GM18508 (cell line): ENCODE results near the gene MID1.

ENCODE experiments used
- ATAC-seq: cut with Tn5 transposase; IDR thresholded peaks from one replicate; pipeline ENCODE4 v1.9.1; 2021; ENCODE audit warnings: moderate number of reproducible peaks; ENCODE audit not compliant: insufficient read depth, unreplicated experiment

Gene MID1

GRCh38 chrX:10620121-10620699 is at the start of gene MID1:
TSS of gene MID1 (minus strand) at chrX:10620585. CDS start at chrX:10567547, 53,038 bp downstream.
- ATAC-seq, result no peak

DNA sequence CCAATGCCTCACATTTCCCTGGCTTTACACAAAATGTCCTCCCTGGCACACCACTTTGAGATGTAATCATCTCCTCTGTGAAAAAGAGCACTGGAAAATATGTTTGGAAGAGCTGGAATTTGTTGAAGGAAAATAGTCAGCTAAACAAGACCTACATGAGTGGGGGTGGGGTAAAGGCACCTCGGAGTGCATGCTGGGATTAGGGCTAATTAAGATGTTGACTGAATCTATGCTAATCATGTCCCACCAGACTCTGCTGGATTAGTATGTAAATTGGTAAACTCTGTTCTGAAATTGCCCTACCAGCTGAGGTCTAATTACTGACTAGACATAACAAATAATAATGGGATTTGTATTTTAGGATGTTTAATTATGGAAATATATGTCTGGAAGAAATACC is 46.8 kb upstream of the MID1 start:
- no peak for ATAC-seq

DNA sequence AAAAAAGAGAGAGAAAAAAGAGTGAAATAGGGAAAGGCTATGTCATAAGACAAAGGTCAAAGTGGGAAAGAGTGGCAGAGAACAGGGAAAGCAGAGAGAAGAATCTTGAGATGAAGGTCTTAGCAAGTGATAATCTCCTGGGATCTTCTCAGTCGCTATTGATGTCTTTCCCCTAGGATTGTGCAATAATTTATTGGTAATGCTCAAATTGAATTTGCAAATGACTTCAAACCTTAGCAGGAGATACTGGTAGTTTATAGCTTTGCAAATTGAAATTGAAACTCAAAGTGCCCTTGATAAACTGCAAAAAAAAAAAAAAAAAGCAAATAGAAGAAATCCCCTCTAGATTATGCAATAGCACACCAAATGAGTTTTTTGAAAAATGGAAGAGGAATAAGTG is 45.7 kb upstream of the MID1 start:
- ATAC-seq, result no peak

DNA sequence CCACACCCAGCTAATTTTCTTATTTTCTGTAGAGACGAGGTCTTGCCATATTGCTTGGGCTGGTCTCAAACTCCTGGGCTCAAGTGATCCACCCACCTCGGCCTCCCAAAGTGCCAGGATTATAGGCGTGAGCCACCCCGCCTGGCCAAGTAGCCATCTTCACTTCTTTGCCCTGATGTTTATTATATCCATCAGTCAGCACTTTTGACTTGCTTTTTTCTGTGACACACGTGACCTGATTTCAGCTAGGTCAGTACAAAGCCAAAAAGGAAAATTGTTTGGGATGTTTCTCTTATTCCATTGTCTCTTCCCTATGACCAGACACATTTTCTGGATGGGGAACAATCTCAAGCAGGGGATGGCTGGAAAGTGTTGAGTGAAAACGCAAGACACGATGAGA is 45.3 kb upstream of the MID1 start:
- ATAC-seq, result no peak

DNA sequence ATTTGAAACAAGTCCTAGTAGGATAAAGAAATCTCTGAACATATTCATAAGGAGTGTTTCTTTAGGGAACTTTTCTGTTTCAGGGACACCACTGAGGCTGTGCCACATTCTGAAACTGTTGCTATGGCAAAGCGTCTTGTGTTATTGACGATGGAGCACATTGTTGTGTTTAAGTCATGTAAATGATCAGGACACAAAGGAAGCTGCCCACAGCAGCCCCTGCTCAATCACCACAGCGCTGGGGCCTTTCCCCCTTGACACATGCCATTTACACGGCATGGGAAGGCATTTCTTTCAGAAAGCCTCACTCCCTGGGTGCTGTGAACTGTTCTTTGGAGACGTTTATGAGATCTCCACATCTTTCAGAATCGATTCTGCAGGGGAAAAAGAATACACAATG is 39.8 kb upstream of the MID1 start:
- ATAC-seq, result no peak

- no peak for ATAC-seq
Observed at GRCh38 chrX:10656214-10656613, 35.8 kb upstream of the MID1 start.

DNA sequence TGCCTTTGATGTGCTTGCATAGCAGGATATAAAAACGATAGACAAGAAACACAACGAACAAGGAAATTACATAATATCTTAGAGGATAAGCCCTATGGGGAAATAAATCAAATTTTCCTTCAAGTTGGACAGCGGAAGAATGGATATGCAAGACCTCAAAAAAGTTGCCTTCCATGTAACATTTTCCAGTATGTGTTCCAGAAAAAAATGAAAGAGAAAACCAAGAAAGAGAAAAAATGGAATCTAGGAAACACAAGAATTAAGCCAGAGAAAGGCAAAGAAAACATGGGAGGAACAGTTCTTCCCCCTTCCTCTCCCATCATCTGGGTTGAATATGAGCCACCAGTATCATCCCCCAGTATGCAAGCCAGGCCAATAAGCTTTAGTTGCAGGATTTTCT is 34.6 kb upstream of the MID1 start:
- ATAC-seq, result no peak

DNA sequence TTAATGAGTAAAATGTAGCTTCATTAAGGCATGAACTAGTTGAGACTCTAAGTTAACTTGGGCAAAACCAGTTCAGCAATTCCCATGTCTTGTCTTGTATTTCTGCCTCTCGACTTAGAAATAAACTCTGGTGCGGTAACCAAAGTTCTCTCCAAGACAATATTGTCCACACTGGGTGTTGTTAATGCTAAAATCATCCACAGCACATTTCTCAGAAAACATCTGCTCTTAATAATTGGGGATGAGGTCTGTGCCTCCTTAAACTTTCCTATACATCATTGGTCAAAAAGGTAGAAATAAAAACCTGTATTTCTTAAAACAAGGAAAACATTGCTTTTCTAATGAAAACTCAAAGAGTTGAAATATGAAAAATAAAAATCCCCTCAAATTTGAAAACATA is 32.9 kb upstream of the MID1 start:
- ATAC-seq, result no peak

- ATAC-seq, result no peak
Observed at GRCh38 chrX:10649265-10649664, 28.9 kb upstream of the MID1 start.

- ATAC-seq, result no peak
Observed at GRCh38 chrX:10648614-10649013, 28.2 kb upstream of the MID1 start.

- no peak for ATAC-seq
Observed at GRCh38 chrX:10636851-10637250, 16.5 kb upstream of the MID1 start.

GRCh38 chrX:10636337-10636736 is 16.0 kb upstream of the MID1 start:
- no peak for ATAC-seq

- ATAC-seq, result no peak
Observed at GRCh38 chrX:10634392-10635161, 14.2 kb upstream of the MID1 start.

GRCh38 chrX:10633722-10634121 is 13.3 kb upstream of the MID1 start:
- no peak for ATAC-seq

GRCh38 chrX:10631416-10632145 is 11.2 kb upstream of the MID1 start:
- no peak for ATAC-seq

- ATAC-seq, result no peak
Observed at GRCh38 chrX:10630320-10630719, 9.9 kb upstream of the MID1 start.

- no peak for ATAC-seq
Observed at GRCh38 chrX:10629905-10630304, 9.5 kb upstream of the MID1 start.

- no peak for ATAC-seq
Observed at GRCh38 chrX:10628906-10629305, 8.5 kb upstream of the MID1 start.

DNA sequence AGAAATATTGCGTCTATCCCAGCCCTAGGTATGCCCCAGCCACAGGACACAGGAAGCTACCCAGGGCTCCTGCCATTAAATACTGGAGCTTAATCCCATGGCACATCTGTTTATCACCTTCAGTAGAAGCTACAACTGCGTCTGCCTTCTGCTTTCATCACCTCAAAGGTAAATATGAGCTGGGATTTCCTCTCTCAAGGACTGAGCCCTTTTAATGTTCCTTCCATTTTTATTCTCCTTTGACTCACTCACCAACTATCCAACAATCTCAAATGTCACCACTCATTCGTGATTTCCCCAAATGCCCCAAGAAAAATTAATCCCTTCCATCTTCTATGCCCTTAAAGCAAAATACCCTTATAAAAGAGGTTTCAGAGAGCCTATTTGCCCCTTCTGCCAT is 1.8 kb upstream of the MID1 start:
- ATAC-seq, result no peak

DNA sequence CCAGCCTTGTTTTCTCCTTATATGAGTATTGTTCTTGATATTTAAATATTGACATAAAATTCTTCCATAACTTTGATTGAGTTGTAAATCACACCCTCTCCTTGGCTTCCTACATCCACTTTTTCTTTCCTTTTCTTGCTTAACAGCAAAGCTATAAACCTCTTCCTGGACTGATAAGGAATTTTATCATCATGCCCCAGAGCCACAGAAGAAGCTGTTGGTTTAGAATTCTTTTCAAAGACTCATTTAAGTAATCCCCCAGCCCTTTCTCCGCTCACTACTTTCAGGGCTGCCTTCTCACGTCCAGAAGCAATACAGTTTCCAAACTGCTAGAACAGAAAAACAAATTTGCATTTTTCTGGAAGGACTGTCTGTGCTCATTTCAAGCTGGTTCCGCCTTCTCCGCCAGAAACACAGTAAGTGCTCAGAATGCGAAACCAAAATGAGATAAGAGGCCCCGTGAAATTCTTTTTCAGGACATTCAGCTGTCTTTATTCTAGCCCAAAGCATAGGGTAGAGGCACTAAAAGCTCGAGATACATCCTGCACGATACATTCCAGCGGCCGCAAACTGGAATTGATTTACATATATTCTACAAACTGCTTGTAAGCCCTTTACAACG is 849 bp downstream of the MID1 start:
- no peak for ATAC-seq

- ATAC-seq, result no peak
Observed at GRCh38 chrX:10618961-10619360, 1.4 kb downstream of the MID1 start.
